H1 (cell line): ENCODE measurements around the gene USH1C. TPM values are rescaled to one million over a fixed set of nuclear protein-coding genes. Genes with fewer than 3 reads are reported as not detected.

Source experiments
- BACH1 ChIP-seq: IDR thresholded peaks from 2 replicates; pipeline ENCODE4 v1.6.1; 2012; ENCODE audit warnings: low read length, improper control_type of control experiment
- BRCA1 ChIP-seq: IDR thresholded peaks from 2 replicates; pipeline ENCODE4 v1.6.1; 2012; ENCODE audit warnings: low read depth, low read length, improper control_type of control experiment
- EGR1 ChIP-seq: IDR thresholded peaks from 2 replicates; pipeline ENCODE4 v1.6.1; 2011; ENCODE audit warnings: low read depth, low read length, borderline replicate concordance
- FOSL1 ChIP-seq: IDR thresholded peaks from 2 replicates; pipeline ENCODE4 v1.6.1; 2011; ENCODE audit warnings: mild to moderate bottlenecking, low read depth, low read length, moderate library complexity; ENCODE audit not compliant: insufficient read depth
- JUN ChIP-seq: IDR thresholded peaks from 2 replicates; pipeline ENCODE4 v1.6.1; 2011; ENCODE audit warnings: low read depth, mild to moderate bottlenecking, improper control_type of control experiment, low read length
- MAFK ChIP-seq: IDR thresholded peaks from 2 replicates; pipeline ENCODE4 v1.6.1; 2012; ENCODE audit warnings: low read depth, mild to moderate bottlenecking, improper control_type of control experiment, low read length
- RNF2 ChIP-seq: fragments of 200-900, 300-1000 bp; sonication (generic); IDR thresholded peaks from 2 replicates; pipeline ENCODE4 v1.7.1; 2016; ENCODE audit warnings: borderline replicate concordance, low read depth, mild to moderate bottlenecking, antibody characterized with exemption, low read length; ENCODE audit not compliant: poor library complexity, severe bottlenecking; ENCODE audit errors: missing control alignments
- SAP30 ChIP-seq: fragments of 300-600 bp; sonication (generic); IDR thresholded peaks from 2 replicates; pipeline ENCODE4 v1.7.1; 2012; ENCODE audit warnings: low read length, moderate library complexity, mild to moderate bottlenecking, inconsistent platforms; ENCODE audit not compliant: insufficient read depth, insufficient replicate concordance
- SIN3A ChIP-seq, 2 experiments: IDR thresholded peaks in 1 of 2; conservative IDR thresholded peaks in 1 of 2; 2 replicates each; pipeline ENCODE4 v1.6.1; 2011 to 2012; ENCODE audit warnings: low read length in 2 of 2, improper control_type of control experiment in 1 of 2, low read depth in 1 of 2, mild to moderate bottlenecking in 1 of 2
- SP4 ChIP-seq: IDR thresholded peaks from 2 replicates; pipeline ENCODE4 v1.6.1; 2012; ENCODE audit warnings: low read length, inconsistent platforms
- TAF7 ChIP-seq: optimal IDR thresholded peaks from 2 replicates; pipeline ENCODE3; 2011; ENCODE audit warnings: low read depth, mild to moderate bottlenecking, inconsistent platforms, low read length, moderate library complexity, borderline replicate concordance
- polyA plus RNA-seq, 7 experiments: library from polyadenylated mRNA; depleted of rRNA in 3 of 7; stranded (reverse) in 5 of 7; unstranded in 2 of 7; fragments of >200 nt in 5 of 7; fragments of 200-250 nt in 2 of 7; gene quantifications; 1 replicate in 5 of 7; 2 replicates in 1 of 7; 4 replicates in 1 of 7; pipeline versions ENCODE4 v1.2.1 to v1.2.3, GENCODE V29; 2011 to 2013; ENCODE audit warnings: missing spikeins in 2 of 7, mixed read lengths in 2 of 7
- total RNA-seq: library from RNA; stranded (reverse); fragmentation: NEBNext Ultra II Directional; extraction: Animal tissue kit (Norgen Biotek cat#: 25700); gene quantifications from 2 replicates; pipeline ENCODE4 v1.2.1, GENCODE V29; 2021
- TF ChIP-seq, protein P1 (sequence below): fragments of 300-600 bp; sonication (generic); IDR thresholded peaks from 2 replicates; pipeline ENCODE4 v1.7.1; 2012; ENCODE audit warnings: low read length, moderate library complexity, mild to moderate bottlenecking, inconsistent platforms; ENCODE audit not compliant: insufficient replicate concordance

USH1C gene
- total and polyA plus RNA-seq, 2 of the 8 experiments (the other 6 are each of a cell fraction or from before 2014, with no cell fraction given): 1.3 to 1.6 TPM

DNA sequence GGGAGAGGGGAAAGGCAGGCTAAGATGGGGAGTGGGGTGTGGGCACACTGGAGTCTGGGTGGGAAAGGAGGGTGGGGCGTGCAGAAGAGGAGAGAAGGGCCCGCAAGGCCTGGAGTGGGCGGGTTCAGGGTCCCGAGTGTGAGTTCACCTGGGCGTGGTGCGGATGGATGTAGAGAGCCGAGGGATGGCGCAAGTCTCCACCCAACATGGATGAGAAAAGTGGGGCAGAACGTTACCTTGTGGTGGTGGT, 67.2 kb downstream of the USH1C start (continued):
- TF ChIP-seq, protein P1, sequence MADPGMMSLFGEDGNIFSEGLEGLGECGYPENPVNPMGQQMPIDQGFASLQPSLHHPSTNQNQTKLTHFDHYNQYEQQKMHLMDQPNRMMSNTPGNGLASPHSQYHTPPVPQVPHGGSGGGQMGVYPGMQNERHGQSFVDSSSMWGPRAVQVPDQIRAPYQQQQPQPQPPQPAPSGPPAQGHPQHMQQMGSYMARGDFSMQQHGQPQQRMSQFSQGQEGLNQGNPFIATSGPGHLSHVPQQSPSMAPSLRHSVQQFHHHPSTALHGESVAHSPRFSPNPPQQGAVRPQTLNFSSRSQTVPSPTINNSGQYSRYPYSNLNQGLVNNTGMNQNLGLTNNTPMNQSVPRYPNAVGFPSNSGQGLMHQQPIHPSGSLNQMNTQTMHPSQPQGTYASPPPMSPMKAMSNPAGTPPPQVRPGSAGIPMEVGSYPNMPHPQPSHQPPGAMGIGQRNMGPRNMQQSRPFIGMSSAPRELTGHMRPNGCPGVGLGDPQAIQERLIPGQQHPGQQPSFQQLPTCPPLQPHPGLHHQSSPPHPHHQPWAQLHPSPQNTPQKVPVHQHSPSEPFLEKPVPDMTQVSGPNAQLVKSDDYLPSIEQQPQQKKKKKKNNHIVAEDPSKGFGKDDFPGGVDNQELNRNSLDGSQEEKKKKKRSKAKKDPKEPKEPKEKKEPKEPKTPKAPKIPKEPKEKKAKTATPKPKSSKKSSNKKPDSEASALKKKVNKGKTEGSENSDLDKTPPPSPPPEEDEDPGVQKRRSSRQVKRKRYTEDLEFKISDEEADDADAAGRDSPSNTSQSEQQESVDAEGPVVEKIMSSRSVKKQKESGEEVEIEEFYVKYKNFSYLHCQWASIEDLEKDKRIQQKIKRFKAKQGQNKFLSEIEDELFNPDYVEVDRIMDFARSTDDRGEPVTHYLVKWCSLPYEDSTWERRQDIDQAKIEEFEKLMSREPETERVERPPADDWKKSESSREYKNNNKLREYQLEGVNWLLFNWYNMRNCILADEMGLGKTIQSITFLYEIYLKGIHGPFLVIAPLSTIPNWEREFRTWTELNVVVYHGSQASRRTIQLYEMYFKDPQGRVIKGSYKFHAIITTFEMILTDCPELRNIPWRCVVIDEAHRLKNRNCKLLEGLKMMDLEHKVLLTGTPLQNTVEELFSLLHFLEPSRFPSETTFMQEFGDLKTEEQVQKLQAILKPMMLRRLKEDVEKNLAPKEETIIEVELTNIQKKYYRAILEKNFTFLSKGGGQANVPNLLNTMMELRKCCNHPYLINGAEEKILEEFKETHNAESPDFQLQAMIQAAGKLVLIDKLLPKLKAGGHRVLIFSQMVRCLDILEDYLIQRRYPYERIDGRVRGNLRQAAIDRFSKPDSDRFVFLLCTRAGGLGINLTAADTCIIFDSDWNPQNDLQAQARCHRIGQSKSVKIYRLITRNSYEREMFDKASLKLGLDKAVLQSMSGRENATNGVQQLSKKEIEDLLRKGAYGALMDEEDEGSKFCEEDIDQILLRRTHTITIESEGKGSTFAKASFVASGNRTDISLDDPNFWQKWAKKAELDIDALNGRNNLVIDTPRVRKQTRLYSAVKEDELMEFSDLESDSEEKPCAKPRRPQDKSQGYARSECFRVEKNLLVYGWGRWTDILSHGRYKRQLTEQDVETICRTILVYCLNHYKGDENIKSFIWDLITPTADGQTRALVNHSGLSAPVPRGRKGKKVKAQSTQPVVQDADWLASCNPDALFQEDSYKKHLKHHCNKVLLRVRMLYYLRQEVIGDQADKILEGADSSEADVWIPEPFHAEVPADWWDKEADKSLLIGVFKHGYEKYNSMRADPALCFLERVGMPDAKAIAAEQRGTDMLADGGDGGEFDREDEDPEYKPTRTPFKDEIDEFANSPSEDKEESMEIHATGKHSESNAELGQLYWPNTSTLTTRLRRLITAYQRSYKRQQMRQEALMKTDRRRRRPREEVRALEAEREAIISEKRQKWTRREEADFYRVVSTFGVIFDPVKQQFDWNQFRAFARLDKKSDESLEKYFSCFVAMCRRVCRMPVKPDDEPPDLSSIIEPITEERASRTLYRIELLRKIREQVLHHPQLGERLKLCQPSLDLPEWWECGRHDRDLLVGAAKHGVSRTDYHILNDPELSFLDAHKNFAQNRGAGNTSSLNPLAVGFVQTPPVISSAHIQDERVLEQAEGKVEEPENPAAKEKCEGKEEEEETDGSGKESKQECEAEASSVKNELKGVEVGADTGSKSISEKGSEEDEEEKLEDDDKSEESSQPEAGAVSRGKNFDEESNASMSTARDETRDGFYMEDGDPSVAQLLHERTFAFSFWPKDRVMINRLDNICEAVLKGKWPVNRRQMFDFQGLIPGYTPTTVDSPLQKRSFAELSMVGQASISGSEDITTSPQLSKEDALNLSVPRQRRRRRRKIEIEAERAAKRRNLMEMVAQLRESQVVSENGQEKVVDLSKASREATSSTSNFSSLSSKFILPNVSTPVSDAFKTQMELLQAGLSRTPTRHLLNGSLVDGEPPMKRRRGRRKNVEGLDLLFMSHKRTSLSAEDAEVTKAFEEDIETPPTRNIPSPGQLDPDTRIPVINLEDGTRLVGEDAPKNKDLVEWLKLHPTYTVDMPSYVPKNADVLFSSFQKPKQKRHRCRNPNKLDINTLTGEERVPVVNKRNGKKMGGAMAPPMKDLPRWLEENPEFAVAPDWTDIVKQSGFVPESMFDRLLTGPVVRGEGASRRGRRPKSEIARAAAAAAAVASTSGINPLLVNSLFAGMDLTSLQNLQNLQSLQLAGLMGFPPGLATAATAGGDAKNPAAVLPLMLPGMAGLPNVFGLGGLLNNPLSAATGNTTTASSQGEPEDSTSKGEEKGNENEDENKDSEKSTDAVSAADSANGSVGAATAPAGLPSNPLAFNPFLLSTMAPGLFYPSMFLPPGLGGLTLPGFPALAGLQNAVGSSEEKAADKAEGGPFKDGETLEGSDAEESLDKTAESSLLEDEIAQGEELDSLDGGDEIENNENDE: no peak
- TF ChIP-seq TAF7 (no peak), BRCA1 (no peak), SP4 (no peak), RNF2 (no peak), EGR1 (no peak), SAP30 (no peak), BACH1 (no peak), FOSL1 (no peak), JUN (no peak), MAFK (no peak), SIN3A (conservative IDR thresholded peaks at IDR 0.05 in 1 of 2, IDR thresholded peaks at IDR 0.05 in 1 of 2; ENCODE audit: low read depth in 1 of 2, low read length in 2 of 2) (no peak)
